ENCODE results near the gene TEDC1.

TEDC1 gene

GRCh38 chr14:105495101-105495989 is 4.3 kb downstream of the TEDC1 start:
- peak; percentile 44 for DNase-seq (ENCODE audit: low read depth)
- TF ChIP-seq, protein P1, sequence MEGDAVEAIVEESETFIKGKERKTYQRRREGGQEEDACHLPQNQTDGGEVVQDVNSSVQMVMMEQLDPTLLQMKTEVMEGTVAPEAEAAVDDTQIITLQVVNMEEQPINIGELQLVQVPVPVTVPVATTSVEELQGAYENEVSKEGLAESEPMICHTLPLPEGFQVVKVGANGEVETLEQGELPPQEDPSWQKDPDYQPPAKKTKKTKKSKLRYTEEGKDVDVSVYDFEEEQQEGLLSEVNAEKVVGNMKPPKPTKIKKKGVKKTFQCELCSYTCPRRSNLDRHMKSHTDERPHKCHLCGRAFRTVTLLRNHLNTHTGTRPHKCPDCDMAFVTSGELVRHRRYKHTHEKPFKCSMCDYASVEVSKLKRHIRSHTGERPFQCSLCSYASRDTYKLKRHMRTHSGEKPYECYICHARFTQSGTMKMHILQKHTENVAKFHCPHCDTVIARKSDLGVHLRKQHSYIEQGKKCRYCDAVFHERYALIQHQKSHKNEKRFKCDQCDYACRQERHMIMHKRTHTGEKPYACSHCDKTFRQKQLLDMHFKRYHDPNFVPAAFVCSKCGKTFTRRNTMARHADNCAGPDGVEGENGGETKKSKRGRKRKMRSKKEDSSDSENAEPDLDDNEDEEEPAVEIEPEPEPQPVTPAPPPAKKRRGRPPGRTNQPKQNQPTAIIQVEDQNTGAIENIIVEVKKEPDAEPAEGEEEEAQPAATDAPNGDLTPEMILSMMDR (IDR thresholded peaks at IDR 0.05; ENCODE audit: control insufficient read depth, extremely low read depth, insufficient read depth), result no peak
- H3K4me3 ChIP-seq (ENCODE audit: low read depth, low read length), result no peak overlapping the region

- no peak for DNase-seq (ENCODE audit: low read depth)
- TF ChIP-seq, protein P1 (IDR thresholded peaks at IDR 0.05; ENCODE audit: control insufficient read depth, extremely low read depth, insufficient read depth), result no peak
- no peak overlapping the region for H3K4me3 ChIP-seq (ENCODE audit: low read depth, low read length)
Observed at GRCh38 chr14:105495990-105496830, 5.2 kb downstream of the TEDC1 start.

GRCh38 chr14:105496831-105497591 is 6.0 kb downstream of the TEDC1 start:
- TF ChIP-seq, protein P1 (IDR thresholded peaks at IDR 0.05; ENCODE audit: control insufficient read depth, extremely low read depth, insufficient read depth), result no peak
- H3K4me3 ChIP-seq (ENCODE audit: low read depth, low read length), result no peak overlapping the region
- DNase-seq (ENCODE audit: low read depth), result no peak

DNA sequence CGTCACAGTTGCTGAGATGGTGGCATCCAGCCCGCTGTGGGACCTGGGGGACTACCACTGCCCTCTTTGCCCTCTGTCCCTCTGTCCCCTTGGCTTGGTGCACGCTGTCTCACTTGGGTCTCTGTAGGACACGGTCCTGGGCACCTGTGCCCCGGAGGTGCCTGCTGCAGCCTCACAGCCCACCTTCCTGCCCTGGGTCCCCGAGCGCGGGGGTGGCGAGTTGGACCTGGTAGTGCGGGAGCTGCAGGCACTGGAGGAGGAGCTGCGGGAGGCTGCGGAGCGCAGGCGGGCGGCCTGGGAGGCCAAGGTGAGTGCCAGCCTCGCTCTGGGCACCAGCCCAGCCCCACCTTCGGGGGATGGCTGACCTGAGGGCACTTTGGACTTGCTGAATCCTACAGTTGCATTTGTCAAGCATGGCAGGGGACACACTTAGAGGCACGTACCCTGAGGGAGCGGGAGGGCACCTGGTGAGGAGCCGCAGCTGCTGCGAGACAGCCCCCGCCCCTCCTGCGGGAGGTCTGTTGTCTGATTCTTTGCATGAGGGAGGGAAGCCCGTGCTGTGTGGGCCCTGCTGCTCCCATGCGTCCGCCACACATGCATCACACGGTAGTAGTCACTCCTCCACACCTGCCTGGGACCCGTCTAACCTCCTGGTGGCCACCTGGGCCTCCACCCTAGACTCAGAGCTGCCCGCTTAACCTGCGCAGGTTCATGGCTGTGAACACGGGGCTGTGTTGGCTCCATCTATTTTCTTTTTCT is 6.8 kb downstream of the TEDC1 start:
- no peak for DNase-seq (ENCODE audit: low read depth)
- TF ChIP-seq, protein P1 (IDR thresholded peaks at IDR 0.05; ENCODE audit: control insufficient read depth, extremely low read depth, insufficient read depth), result no peak
- no peak overlapping the region for H3K4me3 ChIP-seq (ENCODE audit: low read depth, low read length)

DNA sequence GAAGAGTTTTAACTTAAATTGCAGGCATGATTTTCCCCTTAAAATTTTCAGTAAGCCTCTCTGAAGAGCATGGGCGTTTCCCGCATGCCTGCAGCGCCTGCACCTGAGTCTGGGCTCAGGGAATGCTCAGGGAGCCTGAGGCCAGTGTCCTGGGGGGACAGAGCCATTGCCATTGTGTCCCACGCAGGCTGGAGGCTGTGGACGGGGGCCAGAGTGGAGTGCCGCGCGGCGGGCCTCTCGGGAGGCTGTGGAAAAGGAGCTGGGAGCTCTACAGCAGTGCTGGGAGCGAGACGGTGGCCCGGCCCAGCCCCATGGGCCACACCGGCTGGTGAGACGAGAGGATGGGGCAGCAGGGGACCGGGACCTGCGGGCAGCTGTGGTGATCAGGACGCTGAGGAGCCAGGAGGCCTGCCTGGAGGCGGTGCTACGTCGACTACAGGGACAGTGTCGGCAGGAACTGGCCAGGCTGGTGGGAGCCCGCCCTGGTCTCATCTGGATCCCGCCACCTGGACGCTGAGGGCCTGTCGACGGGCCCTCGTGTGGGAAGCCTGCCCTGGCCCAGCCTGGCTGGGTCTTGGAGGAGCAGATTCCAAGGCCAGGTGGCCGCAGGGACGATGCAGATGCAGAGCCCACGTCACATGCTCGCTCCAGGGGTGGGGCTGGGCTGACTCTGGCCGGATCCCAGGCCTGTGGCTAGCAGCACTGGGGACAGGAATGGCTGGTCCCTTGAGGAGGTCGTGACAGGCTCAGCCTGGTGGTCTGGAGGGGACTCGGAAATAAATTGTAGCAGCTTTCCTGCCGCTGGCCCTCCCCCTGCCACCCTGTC is 7.6 kb downstream of the TEDC1 start:
- TF ChIP-seq, protein P1 (IDR thresholded peaks at IDR 0.05; ENCODE audit: control insufficient read depth, extremely low read depth, insufficient read depth), result no peak
- no peak overlapping the region for H3K4me3 ChIP-seq (ENCODE audit: low read depth, low read length)
- DNase-seq (ENCODE audit: low read depth), result no peak

All from LNCaP clone FGC (cell line).